K562 (cell line): ENCODE results near the gene MAL. TPM values are rescaled to one million over a fixed set of nuclear protein-coding genes. Genes with fewer than 3 reads are reported as not detected.

Experiments
- CLOCK ChIP-seq: fragments of 250-450 bp; sonication (Bioruptor Pico); IDR thresholded peaks from 2 replicates; pipeline ENCODE4 v1.4.0; 2020; ENCODE audit warnings: mild to moderate bottlenecking, moderate library complexity, borderline replicate concordance
- GABPB1 ChIP-seq: sonication (generic); formaldehyde crosslinking; IDR thresholded peaks from 2 replicates; pipeline ENCODE4 v1.8.0; 2022; ENCODE audit warnings: mild to moderate bottlenecking, missing genetic modification reagents
- MED1 ChIP-seq: sonication (generic); formaldehyde crosslinking; IDR thresholded peaks from 2 replicates; pipeline ENCODE4 v1.8.1; 2023; ENCODE audit warnings: missing genetic modification reagents, borderline replicate concordance
- ZZZ3 ChIP-seq: fragments of 450-650 bp; IDR thresholded peaks from 2 replicates; pipeline ENCODE4 v1.6.1; 2016; ENCODE audit warnings: antibody characterized with exemption, mild to moderate bottlenecking, moderate library complexity
- polyA plus RNA-seq, 8 experiments: library from polyadenylated mRNA; depleted of rRNA in 4 of 8; stranded (reverse) in 5 of 8; unstranded in 3 of 8; fragments of >200 nt; fragmentation: Nextera tagmentation in 2 of 8; fragmentation: Illumina TruSeq in 1 of 8; extraction: Ambion mirVana in 2 of 8; extraction: Trizol in 1 of 8; gene quantifications; 2 replicates each; pipeline versions ENCODE4 v1.2.1 to v1.2.3, GENCODE V29; 2011 to 2014; ENCODE audit warnings: inconsistent platforms in 1 of 8, missing spikeins in 1 of 8
- total RNA-seq, 7 experiments: library from RNA; depleted of rRNA in 6 of 7; stranded (reverse); fragments of >200 nt in 6 of 7; fragmentation: Illumina TruSeq in 2 of 7; extraction: Trizol in 2 of 7; gene quantifications; 2 replicates each; pipeline versions ENCODE4 v1.2.1 to v1.2.3, GENCODE V29; 2011 to 2021; ENCODE audit warnings: low replicate concordance in 1 of 7
- TF ChIP-seq, protein P1 (sequence below), 2 experiments: fragments of 450-650 bp in 1 of 2; IDR thresholded peaks; 2 replicates each; pipeline ENCODE4 v1.6.1; 2011 to 2017; ENCODE audit warnings: low read depth in 2 of 2, antibody characterized with exemption in 1 of 2, borderline replicate concordance in 1 of 2, low read length in 1 of 2, mild to moderate bottlenecking in 1 of 2, mixed read lengths in 1 of 2; ENCODE audit not compliant: control insufficient read depth in 1 of 2

Gene MAL
- total and polyA plus RNA-seq, 9 of the 15 experiments (the other 6 are each of a cell fraction or from before 2014, with no cell fraction given), result not detected

- TF ChIP-seq, protein P1, sequence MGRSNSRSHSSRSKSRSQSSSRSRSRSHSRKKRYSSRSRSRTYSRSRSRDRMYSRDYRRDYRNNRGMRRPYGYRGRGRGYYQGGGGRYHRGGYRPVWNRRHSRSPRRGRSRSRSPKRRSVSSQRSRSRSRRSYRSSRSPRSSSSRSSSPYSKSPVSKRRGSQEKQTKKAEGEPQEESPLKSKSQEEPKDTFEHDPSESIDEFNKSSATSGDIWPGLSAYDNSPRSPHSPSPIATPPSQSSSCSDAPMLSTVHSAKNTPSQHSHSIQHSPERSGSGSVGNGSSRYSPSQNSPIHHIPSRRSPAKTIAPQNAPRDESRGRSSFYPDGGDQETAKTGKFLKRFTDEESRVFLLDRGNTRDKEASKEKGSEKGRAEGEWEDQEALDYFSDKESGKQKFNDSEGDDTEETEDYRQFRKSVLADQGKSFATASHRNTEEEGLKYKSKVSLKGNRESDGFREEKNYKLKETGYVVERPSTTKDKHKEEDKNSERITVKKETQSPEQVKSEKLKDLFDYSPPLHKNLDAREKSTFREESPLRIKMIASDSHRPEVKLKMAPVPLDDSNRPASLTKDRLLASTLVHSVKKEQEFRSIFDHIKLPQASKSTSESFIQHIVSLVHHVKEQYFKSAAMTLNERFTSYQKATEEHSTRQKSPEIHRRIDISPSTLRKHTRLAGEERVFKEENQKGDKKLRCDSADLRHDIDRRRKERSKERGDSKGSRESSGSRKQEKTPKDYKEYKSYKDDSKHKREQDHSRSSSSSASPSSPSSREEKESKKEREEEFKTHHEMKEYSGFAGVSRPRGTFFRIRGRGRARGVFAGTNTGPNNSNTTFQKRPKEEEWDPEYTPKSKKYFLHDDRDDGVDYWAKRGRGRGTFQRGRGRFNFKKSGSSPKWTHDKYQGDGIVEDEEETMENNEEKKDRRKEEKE (IDR thresholded peaks at IDR 0.05; ENCODE audit: borderline replicate concordance in 1 of 2, control insufficient read depth in 1 of 2, low read depth in 2 of 2, low read length in 1 of 2), result no peak
- TF ChIP-seq CLOCK (no peak), MED1 (CRISPR knock-in tag) (no peak), ZZZ3 (no peak), GABPB1 (CRISPR knock-in tag) (no peak)
Measured at GRCh38 chr2:95034818-95035217, 9.3 kb downstream of the MAL start (continued).
